Stimulated activated CD4-positive, alpha-beta T cell treated with anti-CD3 and anti-CD28 coated beads, Interleukin-2, amount 100 ng/mL, for 24 hours (primary cell): Measurements from ENCODE around the gene EVA1C.
"Not testable (repeated sequence)": the region's sequence is repeated elsewhere in the genome, so short reads cannot be mapped to it uniquely, and the experiment has no call there.

Source experiments
- DNase-seq, 2 donors: peaks; one replicate each; pipeline ENCODE4 v3.0.0-alpha.2; 2020

Gene EVA1C

DNA sequence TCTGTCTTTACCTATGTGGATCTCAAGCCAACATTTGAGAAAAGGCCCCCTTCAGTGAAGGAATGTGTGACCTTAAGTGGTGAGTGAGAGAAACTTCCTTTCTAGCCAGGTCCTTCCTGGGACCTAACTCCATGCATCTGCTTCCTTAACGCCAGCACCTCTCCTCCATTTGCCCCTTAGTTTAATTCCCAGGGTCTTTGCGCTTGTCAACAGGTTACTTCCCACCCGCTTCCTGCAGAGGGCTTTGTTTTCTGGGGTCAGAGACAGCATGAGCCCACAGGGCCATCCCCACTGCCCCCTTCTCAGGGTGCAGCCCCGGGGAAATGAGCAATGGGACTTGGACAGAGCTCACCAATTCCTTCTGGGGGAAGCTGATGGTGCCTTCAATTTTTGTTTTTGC is 54.8 kb downstream of the EVA1C start:
- no peak for DNase-seq

DNA sequence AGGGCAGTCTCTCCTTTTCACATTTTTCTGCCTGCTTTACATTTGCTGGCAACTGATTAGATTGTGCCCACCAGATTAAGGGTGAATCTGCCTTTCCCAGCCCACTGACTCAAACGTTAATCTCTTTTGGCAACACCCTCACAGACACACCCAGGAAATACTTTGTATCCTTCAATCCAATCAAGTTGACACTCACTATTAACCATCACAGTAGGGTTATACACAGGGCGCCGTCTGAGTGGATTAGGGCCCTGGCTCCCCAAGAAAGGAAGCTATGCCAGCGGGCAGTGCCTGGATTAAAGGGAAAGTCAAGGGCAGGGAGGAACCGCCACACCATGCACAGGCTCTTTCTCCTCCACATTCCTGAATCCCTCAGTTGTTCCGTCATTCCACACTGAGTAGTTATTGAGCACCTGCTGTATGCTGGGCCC is 56.2 kb downstream of the EVA1C start:
- no peak for DNase-seq

DNA sequence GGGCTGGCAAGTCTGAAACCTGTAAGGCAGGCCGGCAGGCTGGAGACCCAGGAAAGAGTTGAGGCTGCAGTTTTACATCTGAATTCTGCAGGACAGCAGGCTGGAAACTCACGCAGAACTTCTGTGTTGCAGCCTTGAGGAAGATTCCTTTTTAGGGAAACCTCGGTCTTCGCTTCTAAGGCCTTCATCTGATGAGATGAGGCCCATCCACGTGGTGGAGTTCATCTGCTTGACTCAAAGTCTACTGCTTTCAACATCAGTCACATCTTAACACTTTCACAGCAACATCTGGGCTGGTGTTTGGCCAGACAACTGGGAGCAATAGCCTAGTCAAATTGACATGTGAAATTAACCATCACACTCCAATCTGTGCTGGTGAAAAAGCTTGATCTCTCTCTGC is 57.1 kb downstream of the EVA1C start:
- DNase-seq: no peak

DNA sequence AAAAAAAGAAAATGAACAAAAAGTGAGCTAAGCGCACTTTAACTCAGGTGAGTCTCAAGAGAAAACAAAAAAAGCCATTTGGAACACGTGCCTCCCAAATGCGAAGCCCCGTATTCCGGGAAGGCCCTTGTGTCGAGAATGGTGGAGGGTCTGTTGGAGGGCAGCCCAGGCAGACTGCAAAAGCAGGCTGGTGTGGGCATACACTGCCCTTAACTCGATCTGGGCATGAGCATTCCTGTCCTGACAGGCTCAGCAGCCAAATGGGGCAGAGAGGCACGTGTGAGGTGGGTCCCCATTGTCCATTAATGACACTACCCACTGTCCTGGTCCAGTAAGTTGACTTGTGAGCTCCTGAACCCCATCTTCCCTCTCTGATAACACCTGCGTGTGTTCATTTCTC is 57.7 kb downstream of the EVA1C start:
- no peak for DNase-seq

DNA sequence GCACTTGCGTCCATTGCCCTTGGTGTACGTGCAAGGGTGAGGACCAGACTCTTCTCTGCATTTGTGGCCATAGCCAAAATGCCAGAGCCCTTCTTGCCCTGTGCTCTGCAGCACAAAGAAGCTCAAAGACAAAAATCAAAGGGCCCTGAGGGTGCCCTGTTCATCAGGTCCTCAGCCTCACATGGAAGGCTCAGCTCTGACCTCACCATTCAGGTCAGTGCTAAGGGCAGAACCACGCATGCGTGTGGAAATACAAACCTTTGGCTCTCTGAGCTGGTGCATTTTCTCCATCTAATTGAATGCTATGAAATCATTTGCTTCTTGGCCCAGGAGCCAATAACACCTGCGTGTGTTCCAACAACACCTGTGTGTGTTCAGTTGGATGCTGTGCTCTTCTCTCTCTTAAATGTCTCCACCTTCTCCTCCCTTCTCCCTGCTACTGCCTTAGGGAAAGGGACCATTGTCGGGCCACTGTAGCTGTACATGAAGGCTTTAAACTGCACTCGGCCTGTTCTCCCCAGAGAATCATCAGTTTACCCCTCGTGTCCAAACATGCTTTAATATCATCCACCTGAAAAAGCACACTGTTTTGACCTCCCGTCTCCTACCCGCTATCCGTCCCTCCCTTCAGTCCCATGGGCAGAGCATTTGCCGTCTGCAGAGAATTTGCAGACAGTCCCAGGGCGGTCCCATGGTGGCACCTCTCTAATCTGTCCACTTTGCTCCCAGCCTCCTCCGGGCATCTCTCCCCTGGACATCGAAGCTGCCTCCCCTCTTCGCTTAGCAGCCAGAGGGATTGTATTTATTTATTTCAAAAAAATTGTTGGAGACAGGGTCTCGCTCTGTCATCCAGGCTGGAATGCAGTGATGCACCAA is 60.6 kb downstream of the EVA1C start:
- DNase-seq: no peak

DNA sequence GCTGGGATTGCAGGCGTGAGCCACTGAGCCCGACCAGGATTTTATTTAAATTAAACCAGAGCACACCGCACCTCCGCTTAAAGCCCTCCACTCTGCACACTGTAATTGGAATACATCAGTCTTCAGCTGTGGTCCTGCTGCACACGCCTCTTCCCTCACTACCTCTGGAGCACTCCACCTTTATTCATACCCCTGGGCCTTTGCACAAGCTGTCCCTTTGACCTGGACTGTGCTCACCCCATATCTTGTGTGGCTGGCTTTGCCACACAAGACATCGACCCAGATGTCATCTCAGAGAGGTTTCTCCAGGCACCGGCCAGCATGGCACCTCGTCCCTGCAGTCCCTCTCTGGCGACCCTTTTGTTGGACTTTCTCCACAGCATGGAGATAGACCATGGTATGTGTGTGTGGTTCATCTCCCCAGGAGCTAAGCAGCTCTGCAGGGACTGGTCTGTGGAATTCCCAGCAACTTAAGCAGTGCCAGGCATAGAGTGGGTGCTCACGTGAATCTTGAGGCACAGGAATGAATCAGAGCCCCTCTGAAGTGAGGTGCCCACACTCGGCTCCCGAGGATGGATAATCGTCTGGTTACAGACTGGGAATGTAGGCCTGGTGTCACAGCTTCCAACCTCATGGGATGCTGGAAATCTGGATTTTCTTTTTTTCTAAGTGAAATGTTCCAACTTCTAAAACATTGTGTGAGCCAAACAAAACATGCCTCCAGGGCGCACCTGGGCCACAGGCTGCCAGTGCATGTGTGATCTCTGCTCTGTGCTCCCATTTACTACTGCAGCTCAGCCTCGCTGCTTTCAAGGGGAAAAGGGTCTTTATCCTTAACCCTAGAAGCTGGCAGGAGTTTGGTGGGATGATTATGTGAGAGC is 61.9 kb downstream of the EVA1C start:
- DNase-seq: no peak

DNA sequence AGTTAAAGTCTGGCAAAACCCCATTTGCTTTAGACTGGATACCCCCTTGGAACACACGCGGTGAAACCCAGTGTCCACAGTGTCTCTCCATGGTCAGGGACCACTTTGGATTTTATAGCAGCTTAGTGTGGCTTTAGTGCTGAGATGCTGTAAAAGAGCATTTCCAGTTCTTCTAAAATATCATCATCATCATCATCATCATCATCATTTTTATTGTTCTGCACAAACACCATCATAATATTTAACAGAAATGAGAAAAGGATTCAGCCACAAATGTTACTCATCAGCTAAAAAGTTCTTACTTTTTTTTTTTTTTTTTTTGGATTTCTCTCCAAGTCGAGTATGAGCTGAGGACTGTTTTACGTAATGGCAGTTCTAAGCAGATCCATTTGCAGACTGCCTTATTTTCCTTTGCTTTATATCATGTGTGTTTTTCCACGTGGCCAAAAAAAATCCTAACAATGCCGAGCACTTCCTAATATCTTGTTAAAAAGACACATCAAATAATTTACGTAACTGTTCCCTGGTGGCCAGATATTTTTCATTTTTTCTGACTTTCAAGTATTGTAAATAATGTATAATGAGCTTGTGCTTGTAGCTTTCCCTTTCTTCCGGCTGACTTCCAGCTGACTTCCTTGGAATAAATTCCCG is 62.8 kb downstream of the EVA1C start:
- DNase-seq: no peak

DNA sequence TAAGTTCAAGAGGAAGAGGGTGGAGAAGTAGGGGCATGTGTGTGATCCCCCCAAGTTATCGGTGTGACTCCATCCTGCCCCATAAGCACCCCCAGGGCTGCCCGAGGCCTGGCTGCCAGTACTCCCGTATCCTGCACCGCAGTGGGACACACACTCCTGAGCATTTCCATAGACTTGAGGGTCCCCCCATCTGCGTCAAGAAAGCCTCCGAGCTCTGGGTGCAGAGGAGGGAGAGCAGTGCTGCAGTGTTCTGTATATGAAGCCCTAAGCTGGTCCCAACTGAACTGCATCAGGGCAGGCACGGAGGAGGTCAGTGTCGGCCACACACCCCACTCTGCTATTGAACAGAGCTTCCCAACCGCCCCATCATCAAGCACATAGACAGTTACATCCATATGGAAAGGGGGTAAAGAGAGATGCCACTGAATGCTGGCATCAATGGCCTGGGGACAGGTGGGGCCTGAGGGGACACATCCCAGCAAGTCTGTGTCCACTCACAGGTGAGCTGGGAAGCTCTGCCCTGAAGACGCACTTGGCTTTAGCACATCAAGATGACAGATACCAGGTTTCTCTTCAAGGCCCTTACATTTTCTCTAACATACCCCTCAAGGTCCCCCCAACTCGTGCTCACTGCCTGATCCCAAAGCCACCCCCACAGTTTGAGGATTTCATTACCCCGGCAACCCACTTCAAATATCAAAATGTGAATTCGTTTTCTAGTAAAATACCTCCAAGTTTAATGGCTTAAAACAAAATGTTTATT is 64.3 kb downstream of the EVA1C start:
- no peak for DNase-seq

DNA sequence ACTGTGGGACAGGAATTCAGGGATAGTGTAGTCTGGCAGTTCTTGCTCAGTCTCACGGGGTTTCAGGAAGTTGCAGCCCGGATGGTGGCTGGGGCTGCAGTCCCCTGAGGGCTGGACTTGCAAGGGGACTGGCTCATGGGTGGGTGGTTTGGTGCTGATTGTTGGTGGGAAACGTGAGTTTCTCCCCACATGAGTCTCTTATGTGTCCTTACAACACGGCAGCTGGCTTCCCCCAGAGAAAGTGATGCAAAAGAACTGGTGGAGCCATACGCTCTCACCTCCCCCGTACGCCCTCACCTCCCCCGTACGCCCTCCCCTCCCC is 64.9 kb downstream of the EVA1C start:
- DNase-seq: no peak

DNA sequence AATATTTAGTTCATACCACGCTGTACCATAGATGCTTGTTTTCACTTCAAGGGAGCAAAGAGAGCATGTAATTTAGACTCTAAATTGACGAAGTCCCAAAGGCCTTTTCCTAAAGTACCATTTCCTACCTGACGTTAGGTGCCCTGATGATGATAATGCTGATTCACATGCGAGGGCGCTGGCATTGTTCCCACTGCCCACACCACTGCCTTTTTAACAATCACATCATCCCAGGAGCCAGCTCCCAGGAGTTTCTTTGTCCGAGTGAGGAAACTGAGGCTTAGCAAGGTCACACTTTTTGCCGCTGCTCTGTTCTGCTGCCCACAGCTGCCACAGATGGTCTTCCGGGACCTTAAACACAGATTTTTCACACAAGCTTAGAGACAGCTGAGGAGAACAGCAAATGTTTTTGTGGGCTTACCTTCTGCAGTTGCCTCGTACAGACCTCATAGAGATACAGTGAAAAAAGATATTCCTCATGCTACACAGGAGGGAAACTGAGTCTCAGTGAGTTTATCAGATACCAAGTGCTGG is 69.4 kb downstream of the EVA1C start:
- no peak for DNase-seq

DNA sequence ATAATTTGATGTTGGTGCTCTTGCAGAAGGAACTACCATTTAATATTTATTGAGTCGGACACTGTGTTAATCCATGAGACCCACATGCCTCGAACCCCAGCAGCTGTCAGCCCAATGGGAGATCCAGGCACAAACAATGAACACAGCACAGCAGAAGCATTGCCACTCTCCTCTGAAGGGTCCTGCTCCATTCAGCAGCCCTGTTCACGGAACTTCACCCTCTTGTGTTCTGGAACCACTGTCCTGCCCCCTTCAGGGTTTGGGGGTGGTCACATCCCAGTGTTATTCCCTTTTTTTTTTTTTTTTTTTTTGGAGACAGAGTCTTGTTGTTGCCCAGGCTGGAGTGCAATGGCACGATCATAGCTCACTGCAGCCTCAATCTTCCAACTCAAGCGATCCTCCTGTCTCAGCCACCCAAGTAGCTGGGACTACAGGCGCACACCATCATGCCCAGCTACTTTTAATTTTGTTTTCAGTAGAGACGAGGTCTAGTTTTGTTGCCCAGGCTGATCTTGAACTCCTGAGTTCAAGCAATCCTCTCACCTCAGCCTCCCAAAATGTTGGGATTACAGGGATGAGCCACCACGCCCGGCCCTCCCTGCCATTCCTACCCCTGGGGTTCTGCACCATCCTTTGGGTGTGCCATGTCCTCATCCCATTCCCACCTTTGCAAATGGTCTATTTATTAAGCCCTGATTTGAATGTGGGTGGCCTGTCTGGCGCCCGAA is 70.2 kb downstream of the EVA1C start:
- DNase-seq: no peak

DNA sequence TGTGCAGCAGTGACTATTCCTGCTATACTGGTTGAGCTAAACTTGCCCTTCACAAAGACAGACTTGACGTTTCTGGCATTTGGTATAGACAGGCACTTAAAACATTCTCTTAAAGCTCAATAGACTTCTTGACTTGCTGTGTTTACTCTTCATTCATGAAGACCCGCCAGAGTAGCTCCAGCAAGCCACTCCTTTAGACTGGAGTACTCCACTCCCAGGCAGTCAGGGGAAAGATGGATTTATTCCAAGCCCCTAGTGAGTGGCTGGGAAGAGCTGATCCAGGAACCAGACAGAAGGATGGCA is 70.7 kb downstream of the EVA1C start:
- no peak for DNase-seq

DNA sequence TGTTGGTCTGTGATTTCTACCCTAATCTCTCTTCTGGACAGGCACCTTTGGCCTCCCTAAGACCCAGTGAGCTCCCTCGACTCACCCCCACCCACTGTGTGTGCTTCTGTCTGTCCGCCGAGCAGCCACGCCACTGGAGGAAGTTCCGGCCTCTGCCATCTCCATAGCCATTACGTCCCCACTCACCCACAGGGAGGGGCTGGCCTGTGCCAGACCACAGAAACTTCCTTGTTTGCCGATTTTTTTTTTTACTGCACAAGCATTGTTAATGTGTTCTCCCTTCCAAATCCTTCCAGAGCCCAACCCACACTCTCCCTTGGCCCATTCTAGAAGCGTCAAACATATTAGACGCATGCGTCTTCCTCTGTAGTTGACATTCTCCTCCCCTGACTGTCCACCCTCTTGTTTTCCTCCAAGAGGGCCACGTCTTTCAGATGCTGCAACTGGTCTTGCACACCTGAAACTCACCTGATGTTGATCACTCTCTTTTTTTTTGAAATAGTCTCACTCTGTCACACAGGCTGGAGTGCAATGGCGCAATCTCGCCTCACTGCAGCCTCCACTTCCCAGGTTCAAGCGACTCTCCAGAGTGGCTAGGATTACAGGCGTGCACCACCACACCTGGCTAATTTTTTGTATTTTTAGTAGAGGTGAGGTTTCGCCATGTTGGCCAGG is 72.3 kb downstream of the EVA1C start:
- no peak for DNase-seq

DNA sequence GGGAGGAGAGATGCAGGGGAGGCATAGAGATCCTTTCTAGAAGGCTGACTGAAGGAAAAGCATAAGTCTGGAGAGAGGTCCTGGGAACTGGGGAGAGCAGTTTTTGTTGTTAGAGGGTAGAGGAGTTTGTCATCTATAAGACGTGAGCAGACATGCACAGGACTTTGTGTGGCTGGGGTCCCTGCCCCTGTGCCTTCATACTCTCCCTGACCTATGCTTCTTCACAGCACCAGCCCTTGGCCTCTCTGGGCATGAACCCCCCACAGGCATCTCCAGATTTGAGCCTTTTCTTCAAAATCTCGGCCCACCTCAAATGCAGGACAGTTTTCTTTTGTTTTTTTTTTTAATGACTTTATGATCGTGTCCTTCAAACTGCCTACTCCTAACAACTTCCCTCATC is 79.9 kb downstream of the EVA1C start:
- DNase-seq: no peak

DNA sequence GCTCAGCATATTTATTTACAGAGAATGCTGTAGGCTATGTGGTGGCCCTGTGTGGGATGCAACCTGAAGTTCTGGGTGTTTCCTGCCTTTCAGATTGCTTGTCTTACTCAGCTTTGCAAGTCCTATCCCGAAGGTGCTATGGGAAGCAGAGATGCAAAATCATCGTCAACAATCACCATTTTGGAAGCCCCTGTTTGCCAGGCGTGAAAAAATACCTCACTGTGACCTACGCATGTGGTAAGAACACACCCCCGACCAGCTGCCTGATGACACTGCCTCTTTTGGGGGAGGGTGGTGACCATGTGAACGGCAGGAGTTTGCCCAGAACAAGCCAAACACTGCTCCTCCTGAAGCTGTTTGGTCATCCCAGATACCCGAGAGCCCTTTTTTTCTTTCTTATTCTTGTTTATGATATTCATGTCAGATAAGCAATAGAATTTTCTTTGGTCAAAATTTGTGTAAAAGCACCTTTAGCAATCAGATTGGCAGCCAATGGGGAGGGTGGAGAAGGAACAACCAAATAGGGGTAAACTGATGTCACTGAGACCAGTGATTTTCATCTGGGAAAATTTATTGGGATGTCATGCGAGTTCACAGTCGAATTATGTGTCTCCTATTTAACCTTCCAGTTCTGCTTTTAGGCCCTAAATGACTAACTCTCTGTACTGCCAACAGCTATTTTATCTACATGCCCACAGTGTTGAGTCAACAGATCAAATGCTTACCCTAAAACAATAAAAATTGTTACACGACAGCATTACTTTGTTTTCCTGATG is 82.6 kb downstream of the EVA1C start:
- no peak for DNase-seq

DNA sequence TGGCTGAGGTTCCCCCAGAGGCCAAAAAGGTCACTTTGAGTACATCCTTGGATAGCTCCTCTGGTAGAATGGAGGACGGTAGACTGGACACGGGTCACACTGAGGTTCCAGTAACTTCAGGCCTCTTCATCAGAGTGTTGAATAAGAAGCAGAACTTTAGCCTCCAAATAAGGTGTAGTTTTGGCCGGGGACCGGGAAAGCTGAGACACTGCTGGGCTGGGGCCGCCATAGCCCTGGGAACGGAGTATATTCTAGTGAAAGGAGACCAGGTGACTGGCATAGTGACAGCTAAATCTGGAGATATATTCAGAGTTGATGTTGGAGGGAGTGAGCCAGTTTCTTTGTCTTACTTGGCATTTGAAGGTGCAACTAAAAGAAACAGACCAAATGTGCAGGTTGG is 84.1 kb downstream of the EVA1C start:
- DNase-seq: no peak

DNA sequence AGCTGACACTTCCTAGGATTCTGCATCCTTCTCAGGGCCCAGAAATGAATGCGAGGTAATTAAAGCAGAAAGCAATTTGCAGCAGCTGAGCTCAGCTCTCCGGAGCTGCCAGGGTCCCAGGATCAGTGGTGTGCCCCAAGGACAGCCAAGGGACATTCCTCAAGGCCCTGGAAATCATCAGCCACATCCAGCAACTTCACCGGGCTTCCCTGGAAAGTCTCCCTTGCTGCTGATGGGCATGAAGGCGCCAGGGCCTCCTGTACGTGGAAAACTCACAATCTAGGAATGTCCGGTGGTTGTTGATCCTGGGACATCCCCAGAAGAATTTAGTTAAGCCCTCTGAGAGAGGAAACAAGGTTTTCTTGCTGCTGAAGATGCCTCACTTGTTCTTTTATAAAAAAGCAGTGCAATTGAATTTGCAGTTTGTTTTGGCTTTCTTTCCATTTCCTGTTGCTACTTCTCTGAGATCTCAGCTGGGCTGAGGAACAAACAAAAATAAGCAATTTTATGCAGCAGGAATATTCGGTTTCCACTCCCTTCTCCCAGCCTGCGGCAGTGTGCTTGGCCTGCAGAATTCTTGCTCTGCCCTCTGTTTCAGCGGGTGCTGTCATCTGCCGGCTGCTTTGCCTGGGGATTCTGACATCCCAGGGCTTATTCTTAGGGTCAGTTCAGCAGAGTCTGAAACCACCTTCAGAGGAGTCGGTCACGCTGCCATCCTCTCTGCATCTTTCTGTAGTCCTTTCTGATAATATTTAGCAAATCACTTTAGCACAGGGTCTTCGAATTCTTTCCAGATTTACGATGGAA is 86.9 kb downstream of the EVA1C start:
- DNase-seq: no peak

DNA sequence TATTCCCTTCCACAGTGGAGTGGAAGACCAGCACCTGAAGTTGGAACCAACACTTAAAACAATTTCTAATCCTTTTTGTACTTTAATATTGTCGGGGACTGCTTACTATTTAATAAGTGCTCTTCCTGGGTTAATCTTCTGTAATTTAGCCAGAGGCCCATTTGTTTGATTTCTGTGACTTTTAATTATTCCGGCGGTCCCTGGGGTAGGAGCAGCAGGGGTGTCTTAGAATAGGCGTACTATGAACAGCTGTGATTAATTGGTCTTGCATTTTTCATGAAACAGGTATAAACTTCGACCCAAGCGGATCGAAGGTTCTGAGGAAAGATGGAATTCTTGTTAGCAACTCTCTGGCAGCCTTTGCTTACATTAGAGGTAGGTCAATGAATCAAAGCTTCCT is 91.1 kb downstream of the EVA1C start:
- DNase-seq: not testable (repeated sequence)

DNA sequence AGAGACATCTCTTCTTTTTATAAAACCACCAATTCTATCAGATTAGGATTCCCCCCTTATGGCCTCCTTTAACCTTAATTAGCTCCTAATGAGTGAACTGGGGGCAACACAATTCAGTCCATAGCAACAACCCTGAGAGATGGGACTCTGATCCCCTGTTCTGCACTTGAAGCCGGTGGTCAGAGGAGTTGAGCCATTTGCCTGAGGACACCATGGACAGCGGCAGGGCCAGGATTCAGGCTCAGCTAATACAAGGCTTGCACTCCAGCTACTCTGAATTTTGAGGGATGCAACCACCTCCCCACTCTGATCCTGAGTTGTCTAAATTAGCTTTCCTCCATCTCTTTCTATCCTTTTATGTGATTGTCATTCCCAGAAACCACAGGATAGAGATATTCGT is 93.3 kb downstream of the EVA1C start:
- DNase-seq: not testable (repeated sequence)
